Activated CD4-positive, alpha-beta T cell treated with anti-CD3 and anti-CD28 coated beads for 48 hours (primary cell): ENCODE measurements around the gene CD44.

Experiments used
- DNase-seq: peaks from one replicate; pipeline ENCODE4 v3.0.0-alpha.2; 2020

Gene CD44

GRCh38 chr11:35141071-35141470 lies 2.1 kb downstream of the CD44 start:
- DNase-seq, result no peak

DNA sequence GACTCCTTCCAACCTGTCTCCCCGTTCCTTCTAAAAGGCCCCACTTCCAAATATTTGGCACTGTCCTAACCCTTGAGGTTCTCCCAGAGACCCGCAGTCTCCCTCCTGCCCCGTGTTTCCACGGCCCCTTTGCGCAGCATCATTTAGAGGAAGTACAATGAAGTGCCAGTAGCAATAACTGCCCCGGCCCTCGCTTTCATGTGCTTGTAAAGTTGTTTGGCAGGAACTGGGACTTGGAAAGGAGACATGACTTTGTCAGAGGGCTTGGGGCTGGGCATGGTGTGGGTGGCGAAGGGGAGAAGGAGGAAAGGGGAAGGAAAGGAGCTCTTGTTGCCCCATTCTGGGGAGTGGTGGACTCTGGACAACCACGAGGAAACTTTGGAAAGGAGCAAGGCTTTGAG lies 2.6 kb downstream of the CD44 start:
- peak; percentile 47 for DNase-seq

DNA sequence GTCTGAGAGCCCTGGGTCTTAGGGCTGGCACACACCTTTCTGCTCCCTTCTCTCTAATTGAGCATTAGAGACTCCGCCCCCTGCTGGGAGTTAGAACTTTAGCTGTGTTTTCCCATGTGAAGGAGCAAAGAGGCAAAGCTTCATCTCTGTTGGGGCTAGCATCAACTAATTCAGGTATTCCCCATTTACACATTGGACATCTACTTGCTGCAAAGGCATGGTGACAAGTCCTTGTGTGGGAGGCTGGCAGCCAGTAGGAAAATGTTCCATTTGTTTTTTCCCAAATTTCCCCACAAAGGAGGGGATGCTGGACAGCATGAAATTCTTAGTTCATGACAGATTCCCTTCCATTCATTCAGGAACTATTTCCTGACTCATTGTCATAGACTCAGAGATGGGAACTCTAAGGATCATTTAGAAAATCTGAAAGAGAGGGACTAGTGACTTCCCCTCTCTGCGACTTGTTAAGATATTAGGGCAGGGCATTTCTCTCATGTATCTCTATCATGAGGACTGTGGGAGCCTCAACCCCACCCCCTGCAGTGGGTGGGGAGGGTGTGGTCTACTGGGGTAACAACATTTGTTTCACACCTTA lies 3.6 kb downstream of the CD44 start:
- DNase-seq, result peak; percentile 54

- no peak for DNase-seq
These were observed 4.5 kb downstream of the CD44 start for GRCh38 chr11:35143297-35144135.

- peak; percentile 73 for DNase-seq
These were observed 5.3 kb downstream of the CD44 start for GRCh38 chr11:35144136-35144741.

DNA sequence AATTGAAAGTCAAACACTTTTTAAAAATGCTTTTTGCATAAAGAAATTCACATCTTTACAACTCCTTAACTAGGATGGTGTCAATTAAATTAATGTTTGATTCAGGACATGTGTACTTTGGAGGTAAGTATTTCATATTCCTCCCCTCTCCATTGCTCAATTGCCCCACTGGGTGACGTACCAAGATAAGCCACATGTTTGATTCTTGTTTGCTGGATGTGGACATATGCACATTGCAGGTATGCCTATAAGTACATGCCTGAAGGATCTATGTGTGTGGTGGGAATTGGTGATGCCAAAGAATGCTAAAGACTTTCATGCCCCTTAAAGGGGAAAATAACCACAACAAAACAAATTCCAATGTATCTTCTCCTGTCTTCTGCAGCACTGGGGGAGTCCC lies 5.8 kb downstream of the CD44 start:
- DNase-seq, result no peak

DNA sequence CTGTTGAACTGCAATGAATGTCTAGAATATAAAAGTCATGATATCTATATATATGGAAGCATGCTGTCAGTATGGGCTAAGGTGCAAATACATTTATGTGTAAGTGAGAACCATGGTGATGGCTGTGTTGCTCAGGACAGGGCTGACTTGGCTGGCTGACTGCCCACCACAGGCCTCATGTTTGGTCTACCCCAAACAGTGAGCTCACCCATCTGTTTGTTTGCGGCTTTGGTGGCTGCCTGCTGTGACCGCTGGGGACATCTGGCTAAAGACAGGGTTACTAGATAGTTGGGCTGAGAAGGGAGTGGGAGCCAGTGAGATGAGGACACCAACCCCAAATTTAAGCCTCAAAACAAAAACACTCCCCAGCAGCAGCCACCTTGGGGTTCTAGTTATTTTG lies 6.3 kb downstream of the CD44 start:
- DNase-seq, result peak; percentile 56

DNA sequence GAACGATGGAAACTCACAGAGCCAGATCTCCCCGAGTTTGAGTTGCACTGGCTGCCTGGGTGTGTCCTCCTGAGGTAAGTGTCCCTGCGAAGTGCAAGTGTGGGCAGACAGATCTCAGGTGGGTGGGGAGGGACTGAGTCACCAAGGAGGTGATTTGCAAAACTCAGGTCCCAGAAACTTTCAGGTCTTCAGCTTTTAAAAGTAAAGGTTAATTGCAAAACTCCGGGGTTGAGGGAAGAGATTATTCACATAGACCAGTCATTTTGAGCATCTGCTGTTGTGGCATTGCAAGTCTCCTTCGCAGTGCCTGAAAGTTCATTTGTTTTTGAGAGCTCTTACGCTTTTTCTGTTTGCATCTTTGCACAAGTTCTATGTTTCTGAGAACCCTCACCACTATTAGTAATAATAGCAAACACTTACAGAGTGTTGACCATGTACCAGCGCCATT lies 7.1 kb downstream of the CD44 start:
- DNase-seq, result peak; percentile 87

DNA sequence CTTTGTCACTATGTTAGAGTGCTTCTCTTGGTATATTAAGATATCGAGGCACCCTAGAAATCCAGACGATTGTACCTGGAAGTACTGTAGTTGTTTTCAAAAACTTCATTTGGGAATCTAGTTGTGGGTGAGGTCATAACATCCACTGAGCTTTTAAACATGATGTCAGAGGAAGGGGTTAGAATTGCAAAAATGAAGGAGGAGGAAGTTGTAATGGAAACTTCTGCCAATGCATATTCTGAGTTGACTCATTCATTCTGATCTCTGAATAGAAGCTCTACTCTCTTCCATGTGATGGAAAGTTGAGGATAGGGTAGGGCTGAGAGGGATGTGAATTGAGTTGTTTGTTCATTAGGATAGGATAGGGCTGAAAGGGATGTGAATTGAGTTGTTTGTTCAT lies 7.7 kb downstream of the CD44 start:
- DNase-seq, result no peak

DNA sequence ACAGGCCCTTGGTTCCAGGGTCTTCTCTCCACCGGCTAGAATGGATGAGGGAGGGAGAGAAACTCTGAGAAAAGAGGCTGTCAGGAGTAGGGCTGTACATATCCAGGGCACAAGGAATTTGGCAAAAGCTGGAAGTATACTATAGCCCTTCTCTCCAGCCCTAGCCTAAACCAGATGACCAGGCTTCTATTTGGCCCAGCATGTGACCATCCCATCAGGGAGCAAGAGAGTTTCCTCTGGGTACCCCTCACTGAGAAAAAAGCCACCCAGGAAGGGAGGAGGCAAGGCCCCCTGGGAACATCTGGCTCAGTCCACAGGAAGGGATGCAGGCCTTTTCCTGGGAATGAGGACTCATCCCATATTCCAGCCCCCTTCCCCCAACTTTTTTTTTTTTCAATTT lies 8.3 kb downstream of the CD44 start:
- DNase-seq, result no peak

GRCh38 chr11:35148163-35148837 lies 9.3 kb downstream of the CD44 start:
- DNase-seq, result peak; percentile 52

DNA sequence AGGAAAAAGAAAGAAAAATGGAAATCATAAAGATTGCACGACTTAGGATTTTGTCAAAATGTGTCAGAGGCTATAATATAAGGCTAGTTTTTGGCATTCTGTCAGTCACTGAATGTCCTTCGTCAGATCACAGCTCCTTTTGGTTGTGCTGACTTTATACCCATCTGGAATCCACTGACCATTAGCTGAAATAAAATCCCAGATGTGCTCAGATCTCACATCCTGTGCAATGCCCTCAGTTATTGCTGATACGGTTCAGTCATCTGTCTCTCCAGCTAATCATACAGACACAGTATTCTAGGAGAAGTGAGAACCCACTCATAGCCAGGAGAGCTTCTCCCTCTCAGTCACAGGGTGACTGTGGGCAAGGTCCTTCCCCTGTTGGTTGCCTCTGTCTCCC lies 11.5 kb downstream of the CD44 start:
- no peak for DNase-seq

- no peak for DNase-seq
These were observed 12.3 kb downstream of the CD44 start for GRCh38 chr11:35151241-35151640.

GRCh38 chr11:35151683-35152280 lies 12.8 kb downstream of the CD44 start:
- DNase-seq, result no peak

GRCh38 chr11:35152575-35152974 lies 13.6 kb downstream of the CD44 start:
- DNase-seq, result no peak

GRCh38 chr11:35153280-35153679 lies 14.3 kb downstream of the CD44 start:
- no peak for DNase-seq

GRCh38 chr11:35154952-35155351 lies 16.0 kb downstream of the CD44 start:
- DNase-seq, result no peak

GRCh38 chr11:35155677-35156076 lies 16.7 kb downstream of the CD44 start:
- no peak for DNase-seq

DNA sequence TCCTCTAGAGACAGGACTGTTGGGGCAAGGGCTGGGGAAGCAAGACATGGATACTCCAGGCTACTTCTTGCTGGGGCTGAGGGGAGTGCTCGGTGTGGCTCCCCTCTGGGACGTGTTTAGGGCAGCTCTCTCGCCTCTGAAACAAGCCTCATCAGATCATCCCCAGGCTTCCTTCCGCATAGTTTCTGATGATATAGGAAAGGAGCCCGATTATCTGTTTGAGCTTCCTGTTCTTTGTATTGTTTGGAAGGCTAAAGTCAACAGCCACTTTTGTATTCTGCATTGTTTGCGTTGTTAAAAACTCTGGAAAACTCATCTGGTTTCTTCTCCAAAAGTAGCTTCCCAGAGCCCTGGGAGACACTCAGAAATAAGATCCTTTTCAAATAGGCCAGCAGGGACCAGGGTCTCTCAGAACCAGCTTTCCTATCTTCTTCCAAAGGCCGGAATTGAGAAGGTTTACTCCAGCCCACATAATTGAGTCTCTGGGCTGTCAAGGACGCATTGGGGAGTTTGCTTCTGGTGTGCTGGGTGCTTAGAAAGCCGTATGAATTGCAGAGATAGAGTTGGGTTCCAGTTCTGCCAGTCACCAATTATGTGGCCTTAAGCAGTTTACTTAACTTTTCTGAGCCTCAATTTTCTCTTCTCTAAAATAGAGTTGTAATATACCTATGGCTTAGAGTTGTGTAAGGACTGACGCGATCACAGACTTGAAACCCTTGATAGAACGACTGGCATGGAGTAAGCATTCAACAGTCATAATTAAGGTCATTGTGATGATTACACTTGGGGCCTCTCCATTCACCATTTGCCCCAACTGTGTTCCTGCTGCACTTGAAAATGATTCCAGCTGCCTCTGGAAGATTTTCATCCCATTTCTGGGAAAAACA lies 19.1 kb downstream of the CD44 start:
- no peak for DNase-seq

- no peak for DNase-seq
These were observed 19.9 kb downstream of the CD44 start for GRCh38 chr11:35158701-35159510.

DNA sequence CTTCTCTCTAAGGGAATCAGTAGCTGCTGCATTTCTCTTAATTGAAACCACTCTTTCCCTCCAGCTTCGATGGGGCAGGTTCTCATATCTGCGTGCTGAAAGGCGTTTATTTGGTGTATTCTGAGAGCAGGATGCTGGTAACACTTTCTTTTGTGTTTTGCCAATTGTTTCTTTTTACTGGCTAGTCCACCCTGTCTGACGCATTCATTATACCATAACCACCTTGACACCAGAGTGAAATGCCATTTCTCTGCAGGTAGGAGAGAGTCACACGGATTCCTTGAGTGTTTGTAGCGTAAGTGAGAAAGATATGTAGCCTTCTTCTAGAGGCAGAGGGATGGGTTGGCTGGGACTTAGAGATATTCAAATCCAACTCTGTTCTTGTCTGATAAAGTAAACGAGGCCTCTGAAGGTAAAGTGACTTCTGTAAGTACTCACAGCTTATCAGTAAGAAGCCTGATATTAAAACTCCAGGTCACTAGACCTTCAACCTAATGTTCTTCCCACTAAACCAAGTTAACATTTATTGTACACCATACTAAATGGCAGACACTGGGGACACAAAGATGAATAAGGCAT lies 21.4 kb downstream of the CD44 start:
- DNase-seq, result no peak
